SU-DHL-6 (cell line): ENCODE results near the gene SULF2.

ENCODE experiments used
- H2AFZ ChIP-seq: fragments of 200-600 bp; sonication (generic); 2 replicates; pipeline ENCODE4 v1.6.1; 2014; ENCODE audit warnings: low read depth, mild to moderate bottlenecking, moderate library complexity, mixed read lengths, antibody characterized with exemption, low read length; ENCODE audit not compliant: severe bottlenecking
- H3F3A ChIP-seq: fragments of 200-600 bp; shearing (Covaris generic); 2 replicates; pipeline ENCODE4 v1.6.0; 2016; ENCODE audit warnings: antibody characterized with exemption, mild to moderate bottlenecking; ENCODE audit not compliant: insufficient read depth
- H3K27ac ChIP-seq: fragments of 200-600 bp; sonication (generic); 2 replicates; pipeline ENCODE4 v1.5.1; 2016; ENCODE audit warnings: low read depth, mild to moderate bottlenecking, low read length, moderate library complexity, mixed read lengths
- H3K27me3 ChIP-seq: fragments of 200-600 bp; sonication (generic), shearing (Covaris generic); 2 replicates; pipeline ENCODE4 v1.6.0; 2014; ENCODE audit warnings: mild to moderate bottlenecking, low read length
- H3K36me3 ChIP-seq: fragments of 200-600 bp; sonication (generic); 2 replicates; pipeline ENCODE4 v1.6.1; 2014; ENCODE audit warnings: mild to moderate bottlenecking, low read length, mixed read lengths
- H3K4me2 ChIP-seq: fragments of 300-600, 200-600 bp; shearing (Covaris generic), sonication (generic); 2 replicates; pipeline ENCODE4 v1.6.0; 2014; ENCODE audit warnings: low read length, low read depth, mild to moderate bottlenecking; ENCODE audit not compliant: poor library complexity, severe bottlenecking
- H3K4me3 ChIP-seq: fragments of 200-600 bp; sonication (generic); 2 replicates; pipeline ENCODE4 v1.5.1; 2014; ENCODE audit warnings: antibody characterized with exemption, low read length, mild to moderate bottlenecking, mixed read lengths; ENCODE audit not compliant: insufficient read depth, poor library complexity, severe bottlenecking
- H3K79me2 ChIP-seq: fragments of 200-600 bp; sonication (generic); 2 replicates; pipeline ENCODE4 v1.6.1; 2014; ENCODE audit warnings: mild to moderate bottlenecking, low read length, moderate library complexity; ENCODE audit not compliant: insufficient read depth
- H3K9ac ChIP-seq: fragments of 200-600 bp; sonication (generic); 2 replicates; pipeline ENCODE4 v1.7.0; 2014; ENCODE audit warnings: mild to moderate bottlenecking, low read length
- H3K9me2 ChIP-seq: fragments of 200-600 bp; sonication (generic); replicated peaks from 2 replicates; pipeline ENCODE4 v1.6.1; 2014; ENCODE audit warnings: low read length; ENCODE audit not compliant: insufficient read depth
- H3K9me3 ChIP-seq: fragments of 200-600 bp; sonication (generic); 2 replicates; pipeline ENCODE4 v1.6.1; 2014; ENCODE audit warnings: low read length, mixed read lengths; ENCODE audit not compliant: insufficient read depth
- H4K20me1 ChIP-seq: fragments of 200-600 bp; sonication (generic); 2 replicates; pipeline ENCODE4 v1.6.1; 2014; ENCODE audit warnings: low read depth, mild to moderate bottlenecking, antibody characterized with exemption, low read length, moderate library complexity, mixed read lengths
- CTCF ChIP-seq: fragments of 200-600 bp; sonication (generic); IDR thresholded peaks from one replicate; pipeline ENCODE4 v1.5.1; 2017; ENCODE audit warnings: antibody characterized with exemption, mild to moderate bottlenecking, low read length, moderate library complexity; ENCODE audit not compliant: insufficient read depth, poor library complexity, severe bottlenecking
- EZH2phosphoT487 ChIP-seq: fragments of 200-600 bp; sonication (generic), shearing (Covaris generic); conservative IDR thresholded peaks from 2 replicates; pipeline ENCODE4 v1.6.1; 2018; ENCODE audit warnings: mild to moderate bottlenecking, antibody characterized with exemption, low read length, moderate library complexity, mixed read lengths

Gene SULF2

DNA sequence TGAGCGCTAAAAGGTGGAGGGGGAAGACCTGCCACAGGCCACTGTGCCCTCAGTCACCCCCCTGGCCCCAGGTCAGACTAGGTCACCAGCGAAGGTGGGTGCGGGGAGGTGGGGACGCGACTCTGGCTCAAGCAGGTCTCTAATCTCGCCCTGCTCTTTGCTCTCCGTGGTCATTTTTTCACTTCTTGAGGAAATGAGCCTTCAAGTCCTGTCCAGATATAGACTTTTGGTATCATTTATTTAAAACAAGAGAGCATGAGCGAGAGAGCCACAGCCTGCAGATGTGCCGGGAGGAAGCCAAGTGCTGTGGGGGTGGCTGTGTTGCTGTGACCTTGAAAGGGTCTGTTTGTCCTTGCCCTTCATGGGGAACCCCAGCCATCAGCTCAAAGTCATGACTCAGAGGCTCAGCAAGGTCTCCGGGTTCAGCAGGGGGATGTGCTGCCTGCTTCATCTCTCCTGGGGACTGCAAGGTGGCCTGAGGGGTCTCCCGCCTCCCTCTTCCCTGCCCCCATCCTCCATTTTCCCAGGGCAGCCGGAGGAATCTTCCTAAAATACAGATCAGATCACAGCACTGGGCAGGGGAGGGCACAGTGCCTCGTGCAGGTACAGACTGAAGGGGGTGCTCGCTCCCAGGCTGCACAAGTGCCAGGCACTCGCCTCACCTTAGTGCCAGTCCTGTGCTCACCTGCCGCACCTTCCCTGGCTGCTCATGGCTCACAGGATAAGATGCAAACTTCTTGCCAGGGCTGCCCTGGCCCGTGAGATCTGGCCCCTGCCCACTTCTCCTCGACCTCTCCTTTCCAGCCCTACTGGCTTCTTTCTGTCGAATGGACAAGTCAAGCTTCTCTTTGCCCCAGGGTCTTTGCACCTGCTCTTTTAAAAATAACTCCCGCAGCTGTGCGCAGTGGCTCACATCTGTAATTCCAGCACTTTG lies 26.5 kb downstream of the SULF2 start:
- H2AFZ ChIP-seq = no peak overlapping the region
- no peaks in the 10 kb centered on the region for H3K9me2 ChIP-seq
- no peaks in the 10 kb centered on the region for H3K27me3 ChIP-seq
- H3K27ac ChIP-seq = no peak overlapping the region
- H4K20me1 ChIP-seq = no peaks in the 10 kb centered on the region
- H3K4me2 ChIP-seq = no peak overlapping the region
- no peaks in the 10 kb centered on the region for H3K36me3 ChIP-seq
- no peak overlapping the region for H3K4me3 ChIP-seq
- H3K79me2 ChIP-seq = no peaks in the 10 kb centered on the region
- H3K9me3 ChIP-seq = no peaks in the 10 kb centered on the region
- no peak for TF ChIP-seq CTCF
- no peak for TF ChIP-seq EZH2phosphoT487
- H3F3A ChIP-seq = no peaks in the 10 kb centered on the region
- H3K9ac ChIP-seq = no peak overlapping the region

DNA sequence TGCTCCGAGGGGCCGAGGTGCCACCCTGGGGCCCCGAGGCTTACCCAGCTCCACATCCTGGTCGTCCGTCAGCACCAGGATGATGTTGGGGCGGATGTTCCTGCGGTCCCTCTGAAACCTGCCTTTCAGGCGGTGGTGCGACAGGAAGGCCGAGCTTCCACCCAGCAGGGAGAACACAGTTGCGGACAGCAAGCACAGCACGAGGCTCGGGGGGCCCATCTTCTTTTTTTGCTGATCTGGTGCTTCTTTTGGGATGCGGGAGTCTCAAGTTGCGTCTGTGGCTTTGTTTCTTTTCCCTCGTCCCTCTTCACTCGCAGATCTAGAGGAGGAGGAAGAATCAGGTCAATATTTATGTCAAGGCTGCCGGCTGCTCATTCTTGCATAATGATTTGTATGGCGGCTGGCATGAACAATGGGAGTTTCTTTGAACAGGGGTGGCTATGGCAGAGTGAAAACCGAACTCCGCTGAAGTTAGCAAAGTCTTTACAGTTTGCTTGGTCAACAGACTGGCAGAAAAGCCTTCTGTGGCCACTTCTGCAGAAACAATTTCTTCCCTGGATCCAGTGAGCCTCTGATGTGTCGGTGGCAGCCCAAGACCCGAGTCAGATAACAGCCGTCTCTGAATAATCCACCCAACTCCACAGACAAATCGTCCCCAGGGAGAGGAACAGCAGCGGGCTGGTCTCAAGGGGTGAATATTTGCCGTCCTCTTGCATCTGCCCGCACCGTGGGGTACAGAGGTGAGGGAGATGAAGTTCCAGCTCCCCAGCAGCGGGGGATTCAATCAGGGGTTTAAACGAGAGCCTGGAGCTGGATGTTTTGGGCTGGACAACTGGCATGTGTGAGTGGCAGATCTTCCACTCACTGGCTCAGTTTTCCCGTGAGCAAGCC lies 27.9 kb downstream of the SULF2 start:
- Histone ChIP-seq H3K9me3 (no peaks in the 10 kb centered on the region), H2AFZ (no peak overlapping the region), H3K79me2 (no peaks in the 10 kb centered on the region), H3K36me3 (no peaks in the 10 kb centered on the region), H3K27ac (no peak overlapping the region), H4K20me1 (no peaks in the 10 kb centered on the region), H3F3A (no peaks in the 10 kb centered on the region), H3K4me3 (no peak overlapping the region), H3K4me2 (no peak overlapping the region), H3K27me3 (no peaks in the 10 kb centered on the region), H3K9ac (no peak overlapping the region), H3K9me2 (no peaks in the 10 kb centered on the region)
- TF ChIP-seq CTCF = no peak

DNA sequence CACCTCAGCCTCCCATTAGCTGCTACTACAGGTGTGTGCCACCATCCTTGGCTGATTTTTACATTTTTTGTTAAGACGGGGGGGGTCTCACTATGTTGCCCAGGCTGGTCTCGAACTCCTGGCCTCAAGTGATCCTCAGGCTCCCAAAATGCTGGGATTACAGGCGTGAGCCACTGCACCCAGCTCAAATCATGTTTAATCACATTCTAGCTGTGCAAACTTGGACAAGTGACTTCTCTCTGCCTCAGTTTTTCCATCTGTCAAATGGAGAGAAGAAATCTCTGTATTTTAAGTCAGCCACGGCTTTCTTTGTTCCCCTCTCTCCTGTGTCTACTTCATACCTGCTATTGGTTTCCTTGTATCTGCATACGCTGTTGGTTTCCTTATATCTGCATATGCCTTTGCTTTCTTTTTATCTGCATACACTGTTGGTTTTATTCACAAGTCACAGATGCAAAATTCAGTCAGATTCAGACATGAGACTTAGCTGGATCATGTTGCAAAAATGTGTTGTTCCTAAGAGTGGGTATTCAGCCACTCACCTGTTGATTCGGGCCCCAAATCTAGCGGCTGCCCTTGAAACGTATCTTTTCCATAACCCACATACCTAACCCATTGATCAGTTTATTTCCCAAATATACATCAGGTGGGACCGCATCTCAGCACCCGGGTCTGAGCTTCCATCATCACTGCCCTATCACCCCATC lies 30.2 kb downstream of the SULF2 start:
- Histone ChIP-seq H2AFZ (no peak overlapping the region), H3K9me2 (no peaks in the 10 kb centered on the region), H3K27me3 (no peaks in the 10 kb centered on the region), H3F3A (no peaks in the 10 kb centered on the region), H3K79me2 (no peaks in the 10 kb centered on the region), H3K27ac (no peak overlapping the region), H3K4me3 (no peak overlapping the region), H3K4me2 (no peak overlapping the region), H3K36me3 (no peaks in the 10 kb centered on the region), H4K20me1 (no peaks in the 10 kb centered on the region), H3K9me3 (no peaks in the 10 kb centered on the region), H3K9ac (no peak overlapping the region)
- no peak for TF ChIP-seq EZH2phosphoT487
- TF ChIP-seq CTCF = no peak
